Midbrain (tissue), 1 donor: Measurements from ENCODE around the gene CYP46A1.

Source experiments
- DNase-seq: peaks from one replicate; lab custom pipeline; 2025; lab: John Stamatoyannopoulos, UW

CYP46A1 gene

GRCh38 chr14:99715266-99716000 lies 31.3 kb downstream of the CYP46A1 start:
- no peak for DNase-seq

- DNase-seq, result no peak
Measured at GRCh38 chr14:99716091-99716849, 32.2 kb downstream of the CYP46A1 start.

- no peak for DNase-seq
Measured at GRCh38 chr14:99716850-99717681, 33.0 kb downstream of the CYP46A1 start.

- no peak for DNase-seq
Measured at GRCh38 chr14:99717682-99718013, 33.5 kb downstream of the CYP46A1 start.

- DNase-seq, result no peak
Measured at GRCh38 chr14:99718031-99718810, 34.1 kb downstream of the CYP46A1 start.

- no peak for DNase-seq
Measured at GRCh38 chr14:99718811-99719192, 34.7 kb downstream of the CYP46A1 start.

GRCh38 chr14:99720941-99721791 lies 37.1 kb downstream of the CYP46A1 start:
- DNase-seq, result no peak

GRCh38 chr14:99721792-99722516 lies 37.9 kb downstream of the CYP46A1 start:
- DNase-seq, result no peak

- no peak for DNase-seq
Measured at GRCh38 chr14:99722741-99723140, 38.6 kb downstream of the CYP46A1 start.

GRCh38 chr14:99724196-99724891 lies 40.2 kb downstream of the CYP46A1 start:
- DNase-seq, result no peak

GRCh38 chr14:99724939-99725773 lies 41.1 kb downstream of the CYP46A1 start:
- DNase-seq, result no peak

- no peak for DNase-seq
Measured at GRCh38 chr14:99725774-99726537, 41.9 kb downstream of the CYP46A1 start.

GRCh38 chr14:99726538-99727095 lies 42.5 kb downstream of the CYP46A1 start:
- no peak for DNase-seq

- no peak for DNase-seq
Measured at GRCh38 chr14:99727096-99727870, 43.2 kb downstream of the CYP46A1 start.

- DNase-seq, result no peak
Measured at GRCh38 chr14:99728231-99728920, 44.3 kb downstream of the CYP46A1 start.

GRCh38 chr14:99728981-99729451 lies 44.9 kb downstream of the CYP46A1 start:
- DNase-seq, result no peak
